GM12878 (cell line): Measurements from ENCODE around the gene CLIP3. TPM values are rescaled to one million over a fixed set of nuclear protein-coding genes. Genes with fewer than 3 reads are reported as not detected.

Experiments used
- ATAC-seq: fragments of 200-7000 bp; cut with Tn5 transposase; 3 replicates; pipeline ENCODE4 v1.9.1; 2020; ENCODE audit warnings: mild to moderate bottlenecking, moderate library complexity
- BruUV-seq: library from RNA; stranded (reverse); fragments of 400-500 nt; replicated peaks from 2 replicates; lab custom pipeline; 2021; lab: Mats Ljungman, UMichigan
- CTCF ChIA-PET: fragments of 300-600 bp; sonication (Branson Sonifier 250); formaldehyde crosslinking; extraction: SDS; loops from one replicate; lab custom pipeline; 2021; ENCODE audit warnings: inconsistent platforms; lab: Yijun Ruan, JAX
- POLR2A ChIA-PET: fragments of 350-600 bp; formaldehyde crosslinking; extraction: SDS; loops from one replicate; lab custom pipeline; 2021; ENCODE audit warnings: inconsistent platforms; lab: Charles Lee
- RAD21 ChIA-PET: fragments of 300-600 bp; sonication (Branson Sonifier 250); formaldehyde crosslinking; loops from one replicate; lab custom pipeline; 2023; ENCODE audit warnings: antibody characterized with exemption; ENCODE audit not compliant: unreplicated experiment; lab: Charles Lee
- SMC1A ChIA-PET: fragments of 300-600 bp; sonication (Branson Sonifier 250); formaldehyde crosslinking; loops from one replicate; lab custom pipeline; 2023; ENCODE audit not compliant: unreplicated experiment, uncharacterized antibody; lab: Charles Lee
- DNase-seq: peaks from one replicate; pipeline ENCODE4 v3.0.0-alpha.2; 2011; ENCODE audit warnings: low read depth, low spot score
- FAIRE-seq: peaks from 3 replicates; lab custom pipeline; 2011; peaks lifted over from hg19 to GRCh38; lab: Jason Lieb, UNC
- H2AFZ ChIP-seq: 2 replicates; pipeline ENCODE4 v1.6.0; 2011; ENCODE audit warnings: low read depth, low read length, control low read depth; ENCODE audit not compliant: control insufficient read depth
- H3K27ac ChIP-seq: 2 replicates; pipeline ENCODE4 v1.5.1; 2011; ENCODE audit warnings: control low read depth; ENCODE audit not compliant: control insufficient read depth, insufficient read depth
- H3K27me3 ChIP-seq, 2 experiments: replicated peaks in 1 of 2; 2 replicates each; pipeline versions ENCODE4 v1.6.0 to v1.6.1; 2011; ENCODE audit warnings: low read length in 1 of 2; ENCODE audit not compliant: control insufficient read depth in 2 of 2, insufficient read depth in 2 of 2
- H3K36me3 ChIP-seq, 2 experiments: 2 replicates each; pipeline ENCODE4 v1.5.1; 2011; ENCODE audit warnings: low read length in 1 of 2; ENCODE audit not compliant: control insufficient read depth in 2 of 2, insufficient read depth in 2 of 2
- H3K4me1 ChIP-seq: 2 replicates; pipeline ENCODE4 v1.6.1; 2011; ENCODE audit warnings: mild to moderate bottlenecking, low read length, moderate library complexity, mixed read lengths; ENCODE audit not compliant: control insufficient read depth, insufficient read depth
- H3K4me2 ChIP-seq: 2 replicates; pipeline ENCODE4 v1.6.0; 2011; ENCODE audit warnings: control low read depth; ENCODE audit not compliant: control insufficient read depth, insufficient read depth
- H3K4me3 ChIP-seq: fragments of 200-600 bp; sonication (generic); 2 replicates; pipeline ENCODE4 v1.5.1; 2016
- H3K79me2 ChIP-seq: 2 replicates; pipeline ENCODE4 v1.6.0; 2011; ENCODE audit warnings: low read length; ENCODE audit not compliant: control insufficient read depth, insufficient read depth
- H3K9ac ChIP-seq: 2 replicates; pipeline ENCODE4 v1.8.0; 2011; ENCODE audit warnings: low read length, control low read depth, mixed read lengths; ENCODE audit not compliant: control insufficient read depth, insufficient read depth
- H3K9me3 ChIP-seq: replicated peaks from 3 replicates; pipeline ENCODE4 v1.5.1; 2011; ENCODE audit warnings: mild to moderate bottlenecking, low read length; ENCODE audit not compliant: control insufficient read depth, insufficient read depth
- H4K20me1 ChIP-seq: 2 replicates; pipeline ENCODE4 v1.6.0; 2011; ENCODE audit not compliant: control insufficient read depth, insufficient read depth
- ATF2 ChIP-seq: IDR thresholded peaks from 2 replicates; pipeline ENCODE4 v1.6.1; 2012; ENCODE audit warnings: low read length, inconsistent platforms
- BACH1 ChIP-seq: fragments of 450-650 bp; IDR thresholded peaks from 2 replicates; pipeline ENCODE4 v1.6.1; 2017; ENCODE audit warnings: mild to moderate bottlenecking, borderline replicate concordance
- BHLHE40 ChIP-seq, 2 experiments: fragments of 450-650 bp in 1 of 2; IDR thresholded peaks; 2 replicates each; pipeline ENCODE4 v1.6.1; 2011 to 2017; ENCODE audit warnings: low read depth in 2 of 2, borderline replicate concordance in 1 of 2, improper control_type of control experiment in 1 of 2, low read length in 1 of 2, mild to moderate bottlenecking in 1 of 2
- CEBPZ ChIP-seq: fragments of 150-350 bp; IDR thresholded peaks from 2 replicates; pipeline ENCODE4 v1.6.1; 2016; ENCODE audit warnings: low read depth, low read length
- CHD2 ChIP-seq: IDR thresholded peaks from 2 replicates; pipeline ENCODE4 v1.6.1; 2011; ENCODE audit warnings: low read depth, low read length, improper control_type of control experiment, borderline replicate concordance
- FOXM1 ChIP-seq: IDR thresholded peaks from 2 replicates; pipeline ENCODE4 v1.6.1; 2012; ENCODE audit warnings: low read depth, mild to moderate bottlenecking, inconsistent platforms, low read length, moderate library complexity
- GATAD2B ChIP-seq: fragments of 450-650 bp; conservative IDR thresholded peaks from 2 replicates; pipeline ENCODE4 v1.6.1; 2017; ENCODE audit warnings: low read depth, mild to moderate bottlenecking, moderate library complexity
- IKZF1 ChIP-seq: fragments of 450-650 bp; conservative IDR thresholded peaks from 2 replicates; pipeline ENCODE4 v1.6.1; 2017; ENCODE audit warnings: antibody characterized with exemption, mild to moderate bottlenecking
- KLF5 ChIP-seq: fragments of 450-650 bp; IDR thresholded peaks from 2 replicates; pipeline ENCODE4 v1.6.1; 2014; ENCODE audit warnings: mild to moderate bottlenecking; ENCODE audit not compliant: partially characterized antibody
- LARP7 ChIP-seq: fragments of 450-650 bp; IDR thresholded peaks from 2 replicates; pipeline ENCODE4 v1.6.1; 2017; ENCODE audit warnings: mild to moderate bottlenecking
- NBN ChIP-seq: fragments of 450-650 bp; IDR thresholded peaks from 2 replicates; pipeline ENCODE4 v1.6.1; 2016
- POLR2A ChIP-seq: IDR thresholded peaks from 2 replicates; pipeline ENCODE4 v1.6.1; 2011; ENCODE audit warnings: low read depth, mild to moderate bottlenecking, low read length
- SMARCA5 ChIP-seq: fragments of 450-650 bp; IDR thresholded peaks from 2 replicates; pipeline ENCODE4 v1.6.1; 2017; ENCODE audit warnings: mild to moderate bottlenecking
- ZNF274 ChIP-seq: IDR thresholded peaks from one replicate; pipeline ENCODE4 v1.8.0; 2011; ENCODE audit not compliant: insufficient read length, insufficient read depth
- ZNF687 ChIP-seq: fragments of 450-650 bp; IDR thresholded peaks from 2 replicates; pipeline ENCODE4 v1.6.1; 2017; ENCODE audit warnings: mild to moderate bottlenecking, moderate library complexity
- ZSCAN29 ChIP-seq: fragments of 450-650 bp; IDR thresholded peaks from 2 replicates; pipeline ENCODE4 v1.6.1; 2017; ENCODE audit warnings: mild to moderate bottlenecking, moderate library complexity
- WGBS: methylation state at CpG from one replicate; pipeline ENCODE4 v1.1.6; 2016; ENCODE audit warnings: low lambda C conversion rate; ENCODE audit not compliant: insufficient replicate concordance, insufficient coverage; ENCODE audit errors: missing lambda C conversion rate; 5-methylcytosine and 5-hydroxymethylcytosine counted together
- in situ Hi-C: fragments of 300-500 bp; cut with MboI; formaldehyde crosslinking; loops from 9 replicates; pipeline ENCODE4 v1.14.3; 2018; ENCODE audit warnings: mixed read lengths
- intact Hi-C: fragments of 100-400 bp; cut with micrococcal nuclease; formaldehyde crosslinking; loops from one replicate; pipeline ENCODE4 v1.14.2; 2022; ENCODE audit not compliant: unreplicated experiment
- polyA plus RNA-seq, 11 experiments: library from polyadenylated mRNA; depleted of rRNA in 4 of 11; unstranded in 6 of 11; stranded (reverse) in 5 of 11; fragments of >200 nt; fragmentation: Nextera tagmentation in 4 of 11; fragmentation: Illumina TruSeq in 1 of 11; extraction: Ambion mirVana in 4 of 11; extraction: Trizol in 1 of 11; gene quantifications; 1 replicate in 1 of 11; 2 replicates in 10 of 11; pipeline versions ENCODE4 v1.2.1 to v1.2.3, GENCODE V29; 2011 to 2016; ENCODE audit warnings: inconsistent platforms in 2 of 11, missing spikeins in 2 of 11, low read depth in 1 of 11
- total RNA-seq, 4 experiments: library from RNA; depleted of rRNA in 3 of 4; stranded (reverse); fragments of >200 nt in 3 of 4; fragmentation: Illumina TruSeq in 1 of 4; extraction: Trizol in 1 of 4; gene quantifications; 2 replicates each; pipeline versions ENCODE4 v1.2.1 to v1.2.3, GENCODE V29; 2013 to 2021

The CLIP3 gene
- total and polyA plus RNA-seq, 10 of the 15 experiments (the other 5 are each of a cell fraction or from before 2014, with no cell fraction given), result 0.09 to 2.7 (median 0.45) TPM; not detected in 1

- WGBS, result 7% methylated on average over 43 of the region's 50 CpGs
- FAIRE-seq (no peak), ATAC-seq (peak; percentile 61), DNase-seq (no peak)
- Histone ChIP-seq H3K36me3 (no peaks in the 10 kb centered on the region), H3K27ac (no peak overlapping the region), H3K27me3 (no peaks in the 10 kb centered on the region), H3K4me2 (peak overlapping the region; percentile 66; the same call in 1 of the 2 replicates), H3K9ac (no peak overlapping the region), H4K20me1 (no peaks in the 10 kb centered on the region), H2AFZ (no peak overlapping the region), H3K4me3 (peak overlapping the region; percentile 47; the same call in 1 of the 2 replicates), H3K79me2 (peaks cover 9% of the 10 kb centered on the region), H3K9me3 (no peaks in the 10 kb centered on the region), H3K4me1 (no peaks in the 10 kb centered on the region; the same call in 1 of the 2 replicates)
- SMC1A ChIA-PET, result interaction anchor here (0.6 kb wide), 1 partner anchor 35 kb away, joined by 3 read pairs; no protein-coding TSS in a partner anchor
- POLR2A ChIA-PET, result interaction anchor here (1.5 kb wide), 1 partner anchor 12 kb away, joined by 5 read pairs; no protein-coding TSS in a partner anchor
- no TSS peak for BruUV-seq
- intact Hi-C loops (no loop called here), in situ Hi-C loops (no loop called here)
- CTCF ChIA-PET, result interaction anchor here (1.7 kb wide), 1 partner anchor 11 kb away, joined by 6 read pairs; no protein-coding TSS in a partner anchor
- RAD21 ChIA-PET, result no interaction called here
- TF ChIP-seq NBN, result no peak
- TF ChIP-seq ZNF274, result no peak
- TF ChIP-seq CEBPZ, result no peak
- TF ChIP-seq BACH1, result peak; percentile 71
- TF ChIP-seq POLR2A, result no peak
- peak; percentile 99 for TF ChIP-seq ZSCAN29
- no peak for TF ChIP-seq KLF5
- peak in 1 of 2 experiments; percentile 56; a peak in 2 of 4 replicates for TF ChIP-seq BHLHE40 (IDR thresholded peaks at IDR 0.05; ENCODE audit: borderline replicate concordance in 1 of 2, low read depth in 2 of 2, low read length in 1 of 2)
- TF ChIP-seq GATAD2B, result peak; percentile 48; the same call in 1 of the 2 replicates
- no peak for TF ChIP-seq FOXM1
- TF ChIP-seq LARP7, result peak; percentile 25; the same call in 1 of the 2 replicates
- peak; percentile 62 for TF ChIP-seq ZNF687
- no peak for TF ChIP-seq CHD2
- TF ChIP-seq ATF2, result no peak
- 0 out of 2 replicates have a peak, but pooled peaks have one; percentile 31 for TF ChIP-seq SMARCA5
- peak; percentile 57 for TF ChIP-seq IKZF1
These were observed 23.5 kb downstream of the CLIP3 start for GRCh38 chr19:36009220-36009619.
